Ecto neural progenitor cell (in vitro differentiated cells): ENCODE measurements around the gene RFX7.

Experiments
- DNase-seq: peaks from one replicate; pipeline ENCODE4 v3.0.0-alpha.2; 2018; ENCODE audit warnings: low spot score

Gene RFX7

GRCh38 chr15:56126409-56126808 is 117.3 kb downstream of the RFX7 start:
- DNase-seq, result no peak

DNA sequence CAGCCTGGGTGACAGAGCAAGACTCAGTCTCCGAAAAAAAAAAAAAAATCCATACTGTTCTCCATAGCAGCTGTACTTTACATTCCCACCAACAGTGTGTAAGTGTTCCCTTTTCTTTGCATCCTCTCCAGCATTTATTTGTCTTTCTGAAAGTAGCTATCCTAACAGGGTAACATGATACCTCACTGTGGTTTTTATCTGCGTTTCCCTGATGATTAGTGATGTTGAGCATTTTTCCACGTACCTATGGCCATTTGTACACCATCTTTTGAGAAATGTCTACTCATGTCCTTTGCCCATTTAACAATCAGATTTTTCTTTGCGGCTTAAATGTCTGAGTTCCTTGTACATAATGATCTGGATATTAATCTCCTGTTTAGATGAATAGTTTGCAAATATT is 119.3 kb downstream of the RFX7 start:
- DNase-seq, result no peak

DNA sequence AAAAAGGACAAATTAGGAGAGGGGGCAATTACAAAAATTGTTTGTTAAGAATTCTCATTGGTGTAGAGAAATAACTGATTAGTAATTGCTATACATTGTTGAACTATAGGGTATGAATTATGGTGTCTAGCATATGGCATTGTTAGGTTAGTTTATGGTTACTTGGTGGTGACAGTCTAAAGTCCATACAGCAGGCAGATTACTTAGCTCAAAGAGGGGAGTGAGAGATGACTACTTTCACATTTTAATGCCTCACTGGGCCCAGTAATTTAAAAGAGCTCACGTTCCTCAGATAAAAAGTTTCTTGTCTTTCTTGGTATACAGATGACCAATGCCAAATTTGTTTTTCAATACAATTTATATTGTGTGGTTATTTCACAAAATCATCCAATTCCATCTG is 137.8 kb downstream of the RFX7 start:
- DNase-seq, result no peak

- DNase-seq, result no peak
Measured at GRCh38 chr15:56102441-56102840, 141.2 kb downstream of the RFX7 start.

- no peak for DNase-seq
Measured at GRCh38 chr15:56099311-56099710, 144.4 kb downstream of the RFX7 start.

DNA sequence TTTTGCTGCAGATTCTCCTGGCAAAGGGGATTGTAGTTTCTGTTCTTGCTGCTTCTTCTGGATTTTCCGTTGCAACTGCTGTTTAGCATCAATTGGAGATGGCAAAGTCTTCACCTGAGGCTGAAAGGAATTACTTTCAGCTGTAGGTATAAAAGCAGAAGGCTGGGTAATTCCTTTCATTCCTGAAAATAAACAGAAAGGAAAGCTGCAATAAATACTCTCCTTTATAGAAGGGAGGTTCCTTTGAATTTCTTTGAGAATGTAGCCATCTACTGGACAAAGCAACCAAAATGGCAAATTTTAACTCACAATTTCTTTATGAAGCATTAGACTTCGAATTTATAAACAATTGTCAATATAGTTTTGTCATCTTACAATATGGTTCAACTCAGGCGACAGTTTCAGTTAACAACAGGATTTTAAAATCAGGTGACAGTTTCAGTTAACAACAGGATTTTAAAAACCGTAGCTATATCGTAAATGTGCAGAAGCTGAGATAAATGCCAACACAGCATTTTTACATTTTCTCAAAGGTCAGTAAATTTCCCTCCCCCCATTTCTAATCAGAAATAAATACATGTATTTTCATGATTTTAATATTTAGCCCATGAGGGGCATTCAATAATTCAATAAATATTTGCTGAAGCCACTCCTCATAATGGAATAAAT is 145.3 kb downstream of the RFX7 start:
- no peak for DNase-seq

DNA sequence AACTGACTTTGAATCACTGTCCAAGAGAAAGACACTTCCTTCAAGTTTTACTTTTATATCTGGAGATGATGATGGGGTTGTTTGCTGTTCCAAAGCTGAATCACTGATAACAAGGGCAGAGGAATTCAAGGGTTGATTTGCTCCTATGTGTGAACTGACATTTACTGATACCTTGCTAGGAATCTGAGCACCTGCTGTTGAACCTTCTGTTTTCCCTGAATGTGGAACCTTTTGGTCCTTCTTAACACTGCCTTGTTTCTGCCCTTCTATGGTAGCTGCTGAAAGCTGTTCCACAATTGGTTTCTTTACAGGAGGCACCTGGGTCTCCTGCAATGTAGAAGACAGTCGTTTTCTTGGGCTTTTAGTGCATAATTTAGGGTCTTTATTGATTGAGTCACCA is 148.3 kb downstream of the RFX7 start:
- DNase-seq, result no peak

GRCh38 chr15:56094171-56094570 is 149.5 kb downstream of the RFX7 start:
- no peak for DNase-seq

DNA sequence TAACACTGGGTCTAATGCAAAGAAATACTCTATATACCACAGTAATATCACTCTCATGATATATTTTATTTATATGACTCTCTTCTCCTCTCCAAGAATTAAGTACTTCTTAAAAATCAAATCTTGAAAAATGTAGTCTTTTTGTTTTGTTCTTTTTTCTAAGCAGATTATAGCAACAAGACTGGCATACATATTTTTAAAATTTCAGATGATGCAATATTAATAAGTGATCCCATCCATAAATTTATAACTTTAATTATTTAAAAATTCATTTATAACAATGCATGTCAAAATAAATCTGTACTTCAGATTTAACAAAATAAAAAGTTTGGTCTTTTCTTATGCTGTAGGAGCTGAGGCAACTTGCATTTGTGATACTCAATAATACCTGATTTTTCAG is 155.3 kb downstream of the RFX7 start:
- no peak for DNase-seq

DNA sequence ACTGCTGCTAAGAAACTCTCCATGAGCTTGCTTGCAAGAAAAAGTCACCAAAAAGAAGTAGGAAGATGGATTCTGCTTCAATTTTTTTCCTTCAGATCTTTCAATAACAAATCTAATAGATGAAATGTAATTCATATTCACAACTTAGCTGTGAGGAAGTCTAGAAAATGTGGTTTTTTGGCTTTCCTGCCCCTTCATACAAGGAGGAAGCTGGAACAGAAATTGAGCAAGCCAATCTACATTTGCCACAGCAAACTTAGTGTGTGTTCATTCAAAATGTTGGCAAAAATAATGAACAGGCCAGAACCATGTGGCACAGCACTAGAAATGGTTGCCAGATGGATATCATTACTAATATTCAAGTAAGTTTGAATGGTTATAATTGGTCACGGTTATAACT is 157.1 kb downstream of the RFX7 start:
- DNase-seq, result no peak

GRCh38 chr15:56082263-56082761 is 161.4 kb downstream of the RFX7 start:
- no peak for DNase-seq

GRCh38 chr15:56077081-56077480 is 166.6 kb downstream of the RFX7 start:
- no peak for DNase-seq

- DNase-seq, result no peak
Measured at GRCh38 chr15:56076640-56077039, 167.0 kb downstream of the RFX7 start.

DNA sequence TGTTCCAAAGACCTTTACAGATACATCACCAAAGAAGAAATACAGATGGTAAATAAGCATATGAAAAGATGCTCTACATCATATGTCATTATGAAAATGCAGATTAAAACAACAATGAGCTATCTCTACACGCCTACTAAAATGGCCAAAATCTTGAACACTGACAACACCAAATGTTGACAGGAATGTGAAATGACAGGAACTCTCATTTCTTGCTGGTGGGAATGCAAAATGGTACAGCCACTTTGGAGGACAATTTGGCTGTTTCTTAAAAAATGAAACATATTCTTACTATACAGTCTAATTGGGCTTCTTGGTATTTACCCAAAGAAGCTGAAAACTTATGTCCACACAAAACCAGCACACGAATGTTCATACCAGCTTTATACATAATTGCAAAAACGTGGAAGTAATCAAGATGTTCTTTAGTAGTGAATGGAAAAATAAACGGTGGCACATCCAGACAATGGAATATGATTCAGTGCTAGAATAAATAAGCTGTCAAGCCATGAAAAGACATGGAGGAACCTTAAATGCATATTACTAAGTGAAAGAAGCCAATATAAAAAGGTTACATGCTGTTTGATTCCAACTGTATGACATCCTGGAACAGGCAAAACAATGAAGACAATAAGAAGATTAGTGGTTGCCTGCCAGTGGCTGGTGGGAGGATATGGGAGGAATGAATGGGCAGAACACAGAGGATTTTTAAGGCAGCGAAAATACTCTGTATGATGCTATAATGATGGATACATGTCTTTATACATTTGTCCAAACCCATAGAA is 169.0 kb downstream of the RFX7 start:
- DNase-seq, result no peak

- DNase-seq, result no peak
Measured at GRCh38 chr15:56064152-56064551, 179.5 kb downstream of the RFX7 start.

DNA sequence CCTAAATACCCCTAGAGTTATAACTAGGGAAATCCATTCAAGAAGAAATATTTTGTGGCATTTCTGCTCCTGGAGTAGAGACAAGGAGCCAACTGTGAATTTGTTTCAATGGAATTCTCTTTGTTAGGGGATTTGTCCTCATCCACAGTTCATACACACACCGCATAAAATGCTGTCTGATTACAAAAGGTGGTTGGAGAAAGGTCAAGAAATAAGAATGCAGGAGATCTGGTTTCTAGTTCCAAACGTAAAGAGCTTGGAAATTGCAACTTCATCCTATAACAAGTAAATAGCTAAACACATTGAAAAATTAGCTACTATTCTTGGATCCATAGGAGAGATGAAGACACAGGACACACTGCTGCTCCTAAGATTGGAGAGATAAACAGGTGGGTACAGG is 184.0 kb downstream of the RFX7 start:
- no peak for DNase-seq

DNA sequence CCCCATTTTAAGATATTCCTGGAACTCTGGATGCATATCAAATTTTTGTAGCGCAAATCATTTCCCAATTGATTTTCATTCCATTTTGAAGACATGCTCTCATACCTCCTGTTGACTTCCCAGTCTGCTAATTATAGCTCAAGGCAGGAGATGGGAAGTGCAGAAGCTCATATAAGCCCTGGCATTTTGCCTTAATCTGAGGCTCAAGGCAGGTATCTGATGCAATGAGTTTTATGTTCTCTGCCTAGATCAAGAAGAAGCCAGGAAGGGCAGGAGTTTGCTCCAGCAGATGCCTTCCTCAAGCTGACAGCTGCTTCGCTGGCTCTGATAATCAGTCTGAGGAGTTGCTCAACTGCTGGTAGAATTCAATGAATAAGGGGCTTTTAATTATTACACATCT is 184.7 kb downstream of the RFX7 start:
- DNase-seq, result no peak

DNA sequence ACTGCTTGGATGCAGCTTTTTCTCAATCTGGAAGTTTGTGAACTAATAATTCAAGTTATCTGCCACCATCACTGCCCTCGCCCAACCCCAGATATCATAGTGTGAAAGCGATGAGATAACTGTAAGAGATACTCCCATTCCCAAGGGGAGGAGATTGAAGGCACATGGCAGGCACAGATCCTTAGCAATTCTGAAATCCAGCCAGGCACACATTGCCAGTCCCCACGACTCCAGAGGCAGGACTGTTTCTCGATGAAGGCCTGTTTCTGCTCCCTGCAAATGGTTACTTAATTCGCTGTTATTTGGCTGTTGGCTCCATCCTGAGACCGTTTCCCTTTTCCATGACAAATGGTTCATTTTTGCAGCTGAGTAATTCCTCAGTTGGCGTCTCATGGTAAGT is 187.1 kb downstream of the RFX7 start:
- DNase-seq, result no peak

DNA sequence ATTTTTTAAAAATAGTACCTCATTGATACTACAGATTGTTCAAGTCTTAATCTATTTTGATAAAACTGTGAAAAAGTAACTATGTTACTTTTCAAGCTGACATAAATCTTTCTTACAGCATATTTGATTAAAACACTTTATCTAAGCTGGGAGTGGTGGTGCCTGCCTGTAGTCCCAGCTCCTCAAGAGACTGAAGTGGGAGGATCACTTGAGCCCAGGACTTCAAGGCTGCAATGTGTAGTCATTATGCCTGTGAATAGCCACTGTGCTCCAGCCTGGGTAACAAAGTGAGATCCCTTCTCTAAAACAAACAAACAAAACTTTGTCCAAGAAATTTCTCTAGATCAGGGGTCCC is 190.7 kb downstream of the RFX7 start:
- DNase-seq, result no peak

- no peak for DNase-seq
Measured at GRCh38 chr15:56052395-56053045, 191.2 kb downstream of the RFX7 start.

GRCh38 chr15:56051676-56052075 is 192.0 kb downstream of the RFX7 start:
- DNase-seq, result no peak

DNA sequence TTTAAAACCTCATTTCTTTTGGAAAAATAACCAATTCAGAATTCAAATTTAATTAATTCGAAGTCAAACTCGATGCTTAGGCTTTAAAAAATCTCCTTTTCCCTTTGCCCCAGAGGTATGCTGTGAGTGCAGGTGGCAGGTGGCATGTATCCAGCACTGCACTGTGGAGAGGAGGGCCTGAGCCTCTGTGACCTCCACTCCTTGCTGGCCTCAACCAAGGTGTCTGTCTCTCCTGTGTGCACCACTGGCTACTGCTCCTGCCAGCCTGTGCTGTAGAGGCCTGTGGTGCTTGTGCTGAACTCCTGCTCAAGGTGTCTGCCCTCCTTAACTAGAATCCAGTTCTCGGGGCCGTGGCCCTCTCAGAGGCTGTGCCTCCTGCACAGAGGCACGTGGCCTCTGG is 194.1 kb downstream of the RFX7 start:
- DNase-seq, result no peak

- DNase-seq, result no peak
Measured at GRCh38 chr15:56047354-56047753, 196.3 kb downstream of the RFX7 start.
